HuH-7.5 (cell line): ENCODE results near the gene CDKAL1.

Experiments
- DNase-seq: peaks from one replicate; pipeline ENCODE4 v3.0.0; 2011; ENCODE audit warnings: low spot score

CDKAL1 gene

GRCh38 chr6:21259660-21260059, 725.4 kb downstream of the CDKAL1 start:
- no peak for DNase-seq

DNA sequence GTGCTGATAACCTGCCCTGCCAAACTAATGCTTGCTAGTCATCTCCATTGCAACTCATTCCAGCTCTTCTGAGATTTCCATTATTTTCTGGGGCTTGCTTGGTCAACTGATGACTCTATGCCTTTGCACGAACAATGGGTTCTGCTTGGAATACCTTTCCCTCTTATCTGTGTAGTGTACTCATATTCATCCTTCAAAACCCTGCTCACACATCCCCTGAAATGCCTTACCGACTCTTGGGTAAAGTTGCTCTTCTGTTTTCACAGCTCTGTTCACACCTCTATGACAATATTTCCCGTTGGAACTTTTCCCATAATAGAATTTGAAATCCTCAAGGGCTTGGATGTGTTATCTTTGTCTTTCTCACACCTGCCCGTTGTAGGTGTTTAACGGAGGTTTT, 728.2 kb downstream of the CDKAL1 start:
- DNase-seq: no peak

GRCh38 chr6:21263531-21264287, 729.5 kb downstream of the CDKAL1 start:
- no peak for DNase-seq

GRCh38 chr6:21264288-21265033, 730.2 kb downstream of the CDKAL1 start:
- DNase-seq: no peak

DNA sequence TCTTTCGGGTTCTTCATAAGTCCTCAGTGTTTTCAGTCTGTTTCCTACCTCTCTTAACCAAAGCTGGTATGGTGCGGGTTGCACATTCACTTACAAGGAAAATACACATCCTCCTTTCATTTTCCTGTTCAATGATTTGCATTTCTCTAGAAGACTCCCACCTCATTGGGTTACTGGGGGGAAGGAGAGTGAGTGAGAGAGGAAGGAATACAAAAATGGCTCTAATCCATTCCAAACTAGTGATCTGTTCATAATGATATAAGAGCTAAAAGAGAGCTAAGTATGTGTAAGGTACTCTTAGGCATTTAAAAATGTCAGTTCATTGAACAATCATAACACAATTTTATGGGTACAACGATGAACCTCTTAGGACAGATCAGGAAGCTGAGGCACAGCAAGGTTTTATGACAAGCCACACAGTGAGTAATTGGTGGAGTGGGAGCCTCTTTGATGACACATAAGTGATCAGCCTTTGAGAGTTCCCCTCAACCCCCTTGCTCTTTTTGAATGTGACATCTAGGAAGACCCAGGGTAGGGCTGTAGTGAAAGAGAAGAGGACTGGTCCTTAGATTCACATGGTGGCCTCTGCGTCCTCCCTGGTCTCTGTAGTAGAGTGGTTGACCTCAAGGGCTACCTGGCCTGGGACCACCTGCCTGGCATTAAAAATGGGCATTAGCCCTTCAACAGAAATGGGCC, 730.9 kb downstream of the CDKAL1 start:
- no peak for DNase-seq

DNA sequence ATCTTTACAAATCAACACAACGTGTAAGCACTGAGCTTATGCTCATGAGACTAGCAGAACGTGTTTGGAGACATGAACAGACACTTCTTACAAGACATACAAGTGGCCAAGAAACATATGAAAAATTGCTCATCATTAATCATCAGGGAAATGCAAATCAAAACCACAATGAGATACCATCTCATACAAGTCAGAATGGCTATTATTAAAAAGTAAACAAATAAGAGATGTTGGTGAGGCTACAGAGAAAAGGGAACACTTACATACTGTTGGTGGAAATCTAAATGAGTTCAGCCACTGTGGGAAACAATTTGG, 731.4 kb downstream of the CDKAL1 start:
- DNase-seq: no peak

GRCh38 chr6:21270636-21271201, 736.5 kb downstream of the CDKAL1 start:
- DNase-seq: no peak

DNA sequence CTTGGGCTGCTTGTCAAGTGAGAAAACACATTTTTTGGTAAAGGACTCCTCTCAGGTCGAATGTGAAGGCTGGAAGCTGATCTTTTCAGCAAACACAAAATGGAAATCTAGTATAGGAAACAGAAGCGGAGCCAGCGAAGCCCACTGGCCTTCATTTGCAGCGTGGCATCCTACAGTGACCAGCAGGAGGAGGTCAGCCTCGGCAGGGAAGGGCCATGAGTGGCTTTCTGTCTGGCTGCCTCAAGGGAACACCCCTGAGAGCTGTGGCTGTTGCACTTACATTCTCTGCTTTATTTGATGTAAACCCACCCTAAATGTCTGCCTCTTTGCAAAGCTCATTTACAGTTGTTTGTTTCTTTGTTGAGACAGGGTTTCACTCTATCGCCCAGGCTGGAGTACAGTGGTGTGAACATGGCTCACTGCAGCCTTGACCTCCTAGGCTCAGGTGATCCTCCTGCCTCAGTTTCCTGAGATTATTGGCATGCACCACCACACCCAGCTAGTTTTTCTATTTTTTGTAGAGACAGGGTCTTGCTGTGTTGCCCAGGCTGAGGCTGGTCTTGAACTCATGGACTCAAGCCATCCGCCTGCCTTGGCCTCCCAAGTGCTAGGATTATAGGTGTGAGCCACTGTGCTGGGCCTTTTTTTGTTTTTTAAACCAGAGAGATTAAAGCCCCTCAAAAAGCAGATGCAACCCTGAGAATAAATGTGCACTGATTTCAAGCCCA, 737.3 kb downstream of the CDKAL1 start:
- DNase-seq: no peak

GRCh38 chr6:21273451-21273850, 739.2 kb downstream of the CDKAL1 start:
- DNase-seq: no peak

- DNase-seq: no peak
These were observed 740.6 kb downstream of the CDKAL1 start for GRCh38 chr6:21274851-21275250.

DNA sequence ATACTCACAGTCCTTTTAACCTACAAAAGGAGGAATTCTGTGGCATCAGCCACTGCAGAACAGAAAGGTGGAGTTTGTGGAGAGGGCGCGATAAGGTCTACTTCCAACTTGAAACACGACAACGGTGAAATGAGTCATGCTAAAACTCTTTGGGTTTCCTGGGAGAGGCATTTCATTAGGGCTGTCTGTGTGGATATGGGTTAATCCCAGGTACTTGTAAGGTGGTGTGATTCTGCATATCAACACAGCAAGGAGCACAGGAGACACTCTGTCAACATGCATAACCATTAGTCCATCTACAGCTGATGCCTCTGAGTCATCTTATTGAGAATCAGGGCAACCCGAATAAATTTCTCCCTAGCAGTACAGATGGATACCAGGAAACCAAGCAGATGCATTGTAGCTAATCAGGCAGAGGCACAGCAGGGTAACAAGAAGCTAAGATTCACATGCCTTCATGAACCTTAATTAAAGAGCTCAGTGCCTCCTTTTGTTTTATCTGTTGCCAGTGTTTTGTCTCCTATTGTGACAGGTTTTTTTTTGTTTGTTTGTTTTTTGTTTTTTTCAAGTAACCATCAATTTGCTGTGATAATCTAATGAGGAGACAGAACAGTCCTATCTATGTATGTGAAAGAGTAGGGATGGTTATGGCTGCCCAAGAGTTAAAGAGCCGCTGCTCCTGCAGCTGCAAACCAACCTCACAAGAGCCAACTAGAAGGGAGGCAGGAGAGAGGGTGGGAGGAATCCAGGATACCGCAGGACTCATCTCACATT, 743.5 kb downstream of the CDKAL1 start:
- no peak for DNase-seq

- DNase-seq: no peak
These were observed 744.1 kb downstream of the CDKAL1 start for GRCh38 chr6:21278375-21278745.

- no peak for DNase-seq
These were observed 745.4 kb downstream of the CDKAL1 start for GRCh38 chr6:21279619-21280018.

- DNase-seq: no peak
These were observed 747.1 kb downstream of the CDKAL1 start for GRCh38 chr6:21281366-21281765.
